ENCODE data around the gene ACOX1.

The ACOX1 gene

DNA sequence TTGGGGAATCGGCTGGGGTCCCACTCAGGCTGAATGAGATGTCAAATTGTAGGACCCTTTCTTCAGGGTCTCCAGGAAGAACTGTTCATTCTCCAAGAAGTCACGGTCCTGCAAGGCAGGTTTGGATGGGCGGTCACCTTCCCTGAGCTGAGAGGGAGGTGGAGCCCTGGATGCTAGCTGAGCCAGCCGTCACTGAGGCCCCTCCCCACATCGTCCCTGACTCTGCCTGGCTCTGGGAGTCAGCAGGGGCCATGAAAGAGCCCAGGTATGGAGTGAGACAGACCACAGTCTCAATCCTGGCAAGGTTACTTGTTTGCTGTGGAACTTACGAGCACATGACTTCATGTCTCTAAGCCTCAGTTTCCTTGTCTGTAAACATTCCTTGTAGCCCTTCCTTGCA, 68.3 kb downstream of the ACOX1 start:
- H3K36me3 ChIP-seq, result peaks cover 22% of the 10 kb centered on the region; the same call in 1 of the 2 replicates
- no peak overlapping the region for H3K4me3 ChIP-seq (ENCODE audit: low read depth, low read length)
- H3K27ac ChIP-seq, result peak overlapping the region; percentile 64
- TF ChIP-seq, protein P1, sequence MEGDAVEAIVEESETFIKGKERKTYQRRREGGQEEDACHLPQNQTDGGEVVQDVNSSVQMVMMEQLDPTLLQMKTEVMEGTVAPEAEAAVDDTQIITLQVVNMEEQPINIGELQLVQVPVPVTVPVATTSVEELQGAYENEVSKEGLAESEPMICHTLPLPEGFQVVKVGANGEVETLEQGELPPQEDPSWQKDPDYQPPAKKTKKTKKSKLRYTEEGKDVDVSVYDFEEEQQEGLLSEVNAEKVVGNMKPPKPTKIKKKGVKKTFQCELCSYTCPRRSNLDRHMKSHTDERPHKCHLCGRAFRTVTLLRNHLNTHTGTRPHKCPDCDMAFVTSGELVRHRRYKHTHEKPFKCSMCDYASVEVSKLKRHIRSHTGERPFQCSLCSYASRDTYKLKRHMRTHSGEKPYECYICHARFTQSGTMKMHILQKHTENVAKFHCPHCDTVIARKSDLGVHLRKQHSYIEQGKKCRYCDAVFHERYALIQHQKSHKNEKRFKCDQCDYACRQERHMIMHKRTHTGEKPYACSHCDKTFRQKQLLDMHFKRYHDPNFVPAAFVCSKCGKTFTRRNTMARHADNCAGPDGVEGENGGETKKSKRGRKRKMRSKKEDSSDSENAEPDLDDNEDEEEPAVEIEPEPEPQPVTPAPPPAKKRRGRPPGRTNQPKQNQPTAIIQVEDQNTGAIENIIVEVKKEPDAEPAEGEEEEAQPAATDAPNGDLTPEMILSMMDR (IDR thresholded peaks at IDR 0.05; ENCODE audit: low read depth, low read length), result no peak
- no peaks in the 10 kb centered on the region for H3K9me3 ChIP-seq (ENCODE audit: severe bottlenecking)
- H3K27me3 ChIP-seq (ENCODE audit: insufficient read depth, low read depth, severe bottlenecking), result no peaks in the 10 kb centered on the region
- DNase-seq, result peak; percentile 90

DNA sequence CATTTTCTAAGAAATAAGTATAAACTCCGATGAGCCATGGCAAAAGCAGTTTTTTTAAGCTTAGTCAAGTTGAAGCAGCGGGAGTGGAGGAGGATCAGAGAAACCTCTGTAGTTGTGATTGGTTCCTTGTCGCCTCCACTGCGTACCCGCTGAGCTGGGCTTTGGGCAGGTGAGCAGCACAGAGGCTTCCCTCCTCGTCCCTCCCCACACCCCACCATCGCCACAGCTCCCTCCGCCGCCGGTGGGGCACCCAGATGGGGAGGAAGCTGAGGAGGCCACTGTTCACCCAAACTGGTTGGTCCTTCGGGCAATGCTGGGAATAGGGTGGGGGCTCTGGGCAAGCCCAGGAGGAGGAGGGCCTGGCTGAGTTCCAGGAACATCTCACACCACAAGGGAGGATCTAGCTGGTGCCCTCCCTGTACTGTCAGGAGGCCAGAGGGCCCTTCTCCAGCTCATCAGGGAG, 69.1 kb downstream of the ACOX1 start:
- H3K27ac ChIP-seq, result peak overlapping the region; percentile 64; the same call in 1 of the 2 replicates
- no peak for DNase-seq
- peaks cover 20% of the 10 kb centered on the region; the same call in 1 of the 2 replicates for H3K36me3 ChIP-seq

GRCh38 chr17:75909051-75909811, 69.7 kb downstream of the ACOX1 start:
- TF ChIP-seq, protein P1 (IDR thresholded peaks at IDR 0.05; ENCODE audit: low read depth, low read length), result no peak
- Histone ChIP-seq H3K27ac (no peak overlapping the region), H3K36me3 (peaks cover 15% of the 10 kb centered on the region; the same call in 1 of the 2 replicates), H3K9me3 (ENCODE audit: severe bottlenecking) (no peaks in the 10 kb centered on the region), H3K27me3 (ENCODE audit: insufficient read depth, low read depth, severe bottlenecking) (no peaks in the 10 kb centered on the region), H3K4me3 (ENCODE audit: low read depth, low read length) (no peak overlapping the region)
- DNase-seq, result no peak

More for the DNA sequence above, 69.1 kb downstream of the ACOX1 start:
- Histone ChIP-seq H3K9me3 (ENCODE audit: severe bottlenecking) (no peaks in the 10 kb centered on the region), H3K27me3 (ENCODE audit: insufficient read depth, low read depth, severe bottlenecking) (no peaks in the 10 kb centered on the region), H3K4me3 (ENCODE audit: low read depth, low read length) (no peak overlapping the region)
- TF ChIP-seq, protein P1 (IDR thresholded peaks at IDR 0.05; ENCODE audit: low read depth, low read length), result no peak

DNA sequence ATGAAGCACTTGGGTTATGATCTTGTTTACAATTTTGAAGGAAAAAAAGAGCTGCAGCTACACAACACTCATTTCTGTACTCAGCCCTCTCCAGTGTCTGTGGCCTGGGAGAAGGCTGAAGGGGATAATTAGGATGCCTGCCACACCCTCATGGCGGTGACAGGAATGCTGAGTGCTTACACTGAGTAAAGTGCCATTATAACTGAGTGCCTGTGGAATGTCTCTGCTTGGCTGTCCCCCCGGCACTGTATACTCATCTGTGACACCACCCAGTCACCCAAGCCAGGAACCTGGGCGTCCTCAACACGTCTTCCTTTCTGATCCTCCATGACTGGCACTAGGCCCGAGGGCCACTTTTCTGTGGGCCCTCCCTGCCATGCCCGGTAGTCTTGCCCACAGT, 70.8 kb downstream of the ACOX1 start:
- Histone ChIP-seq H3K36me3 (peaks cover 13% of the 10 kb centered on the region), H3K27ac (no peak overlapping the region), H3K4me3 (ENCODE audit: low read depth, low read length) (no peak overlapping the region), H3K27me3 (ENCODE audit: insufficient read depth, low read depth, severe bottlenecking) (no peaks in the 10 kb centered on the region), H3K9me3 (ENCODE audit: severe bottlenecking) (no peaks in the 10 kb centered on the region)
- TF ChIP-seq, protein P1 (IDR thresholded peaks at IDR 0.05; ENCODE audit: low read depth, low read length), result no peak
- no peak for DNase-seq

GRCh38 chr17:75906143-75906884, 72.7 kb downstream of the ACOX1 start:
- TF ChIP-seq, protein P1 (IDR thresholded peaks at IDR 0.05; ENCODE audit: low read depth, low read length), result no peak
- no peak for DNase-seq
- no peak overlapping the region for H3K4me3 ChIP-seq (ENCODE audit: low read depth, low read length)
- 0 out of 2 replicates have a peak overlapping the region, but pooled peaks have one; percentile 19 for H3K27ac ChIP-seq
- peaks cover 19% of the 10 kb centered on the region for H3K36me3 ChIP-seq
- H3K9me3 ChIP-seq (ENCODE audit: severe bottlenecking), result no peaks in the 10 kb centered on the region
- H3K27me3 ChIP-seq (ENCODE audit: insufficient read depth, low read depth, severe bottlenecking), result no peaks in the 10 kb centered on the region

Data from WERI-Rb-1 (cell line).